ENCODE measurements around the gene KAZN.

KAZN gene

DNA sequence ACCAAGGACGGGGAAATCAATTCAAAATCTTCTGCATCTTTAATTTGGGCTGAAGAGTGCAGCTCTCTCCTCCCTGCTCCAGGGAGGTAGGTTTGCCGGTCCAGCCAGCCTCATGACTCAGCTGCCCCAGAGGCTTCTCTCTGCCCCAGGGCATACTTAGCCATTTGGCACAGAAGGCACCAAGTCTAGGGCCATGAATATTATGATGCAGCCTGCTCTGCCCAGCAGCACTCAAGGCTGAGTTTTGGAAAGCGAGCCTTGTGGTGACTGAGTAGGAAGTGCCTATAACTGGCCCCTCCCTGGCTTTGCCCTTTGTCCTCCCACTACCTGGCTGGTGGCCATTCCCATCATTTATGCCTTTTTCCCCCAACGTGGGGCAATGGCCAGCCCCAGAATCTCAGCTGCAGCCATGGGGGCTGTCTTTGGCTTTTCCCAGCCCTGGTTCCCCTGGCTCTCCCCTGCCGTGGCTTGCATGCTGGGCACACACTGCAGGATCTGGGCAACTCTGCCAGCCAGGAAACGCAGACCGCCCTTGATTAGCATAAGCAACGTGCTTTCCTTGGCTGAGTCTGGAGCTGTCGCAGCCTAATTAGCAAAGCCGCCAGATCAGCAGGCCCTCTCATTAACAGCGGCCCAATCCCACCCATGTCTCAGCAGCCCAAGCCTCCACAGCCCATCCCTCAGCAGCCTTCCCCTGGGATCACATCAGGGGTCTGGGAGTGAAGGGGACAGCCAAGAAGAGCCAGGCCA is 296.5 kb downstream of the KAZN start:
- no peak for DNase-seq (ENCODE audit: low read depth)
- TF ChIP-seq, protein P1, sequence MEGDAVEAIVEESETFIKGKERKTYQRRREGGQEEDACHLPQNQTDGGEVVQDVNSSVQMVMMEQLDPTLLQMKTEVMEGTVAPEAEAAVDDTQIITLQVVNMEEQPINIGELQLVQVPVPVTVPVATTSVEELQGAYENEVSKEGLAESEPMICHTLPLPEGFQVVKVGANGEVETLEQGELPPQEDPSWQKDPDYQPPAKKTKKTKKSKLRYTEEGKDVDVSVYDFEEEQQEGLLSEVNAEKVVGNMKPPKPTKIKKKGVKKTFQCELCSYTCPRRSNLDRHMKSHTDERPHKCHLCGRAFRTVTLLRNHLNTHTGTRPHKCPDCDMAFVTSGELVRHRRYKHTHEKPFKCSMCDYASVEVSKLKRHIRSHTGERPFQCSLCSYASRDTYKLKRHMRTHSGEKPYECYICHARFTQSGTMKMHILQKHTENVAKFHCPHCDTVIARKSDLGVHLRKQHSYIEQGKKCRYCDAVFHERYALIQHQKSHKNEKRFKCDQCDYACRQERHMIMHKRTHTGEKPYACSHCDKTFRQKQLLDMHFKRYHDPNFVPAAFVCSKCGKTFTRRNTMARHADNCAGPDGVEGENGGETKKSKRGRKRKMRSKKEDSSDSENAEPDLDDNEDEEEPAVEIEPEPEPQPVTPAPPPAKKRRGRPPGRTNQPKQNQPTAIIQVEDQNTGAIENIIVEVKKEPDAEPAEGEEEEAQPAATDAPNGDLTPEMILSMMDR (conservative IDR thresholded peaks at IDR 0.05; ENCODE audit: low read depth, low read length) = no peak
- no peak overlapping the region for H3K4me3 ChIP-seq (ENCODE audit: low read length)

DNA sequence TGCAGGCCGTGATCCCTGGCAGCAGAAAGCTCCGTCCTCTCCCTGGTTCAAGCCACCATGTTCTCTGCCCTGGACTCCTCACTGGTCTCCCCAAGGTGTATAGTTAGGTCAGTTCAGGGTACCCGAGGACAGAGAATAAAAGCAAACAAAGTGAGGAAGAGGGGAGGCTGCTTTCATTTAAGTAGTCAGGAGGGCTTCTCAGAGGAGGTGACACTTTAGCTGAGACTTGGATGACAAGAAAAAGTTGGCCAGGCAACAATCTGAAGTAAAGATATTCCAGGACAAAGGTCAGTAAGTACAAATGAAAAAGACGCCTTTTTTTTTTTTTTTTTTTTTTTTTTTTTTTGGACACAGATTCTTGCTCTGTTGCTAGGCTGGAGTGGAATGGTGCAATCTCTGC is 297.2 kb downstream of the KAZN start:
- DNase-seq (ENCODE audit: low read depth) = no peak
- H3K4me3 ChIP-seq (ENCODE audit: low read length) = no peak overlapping the region
- TF ChIP-seq, protein P1 (conservative IDR thresholded peaks at IDR 0.05; ENCODE audit: low read depth, low read length) = no peak

- DNase-seq (ENCODE audit: low read depth) = no peak
- TF ChIP-seq, protein P1 (conservative IDR thresholded peaks at IDR 0.05; ENCODE audit: low read depth, low read length) = no peak
- no peak overlapping the region for H3K4me3 ChIP-seq (ENCODE audit: low read length)
These were observed 298.0 kb downstream of the KAZN start for GRCh38 chr1:14896381-14897079.

GRCh38 chr1:14897080-14897449 is 298.6 kb downstream of the KAZN start:
- no peak for DNase-seq (ENCODE audit: low read depth)
- H3K4me3 ChIP-seq (ENCODE audit: low read length) = no peak overlapping the region
- TF ChIP-seq, protein P1 (conservative IDR thresholded peaks at IDR 0.05; ENCODE audit: low read depth, low read length) = no peak

DNA sequence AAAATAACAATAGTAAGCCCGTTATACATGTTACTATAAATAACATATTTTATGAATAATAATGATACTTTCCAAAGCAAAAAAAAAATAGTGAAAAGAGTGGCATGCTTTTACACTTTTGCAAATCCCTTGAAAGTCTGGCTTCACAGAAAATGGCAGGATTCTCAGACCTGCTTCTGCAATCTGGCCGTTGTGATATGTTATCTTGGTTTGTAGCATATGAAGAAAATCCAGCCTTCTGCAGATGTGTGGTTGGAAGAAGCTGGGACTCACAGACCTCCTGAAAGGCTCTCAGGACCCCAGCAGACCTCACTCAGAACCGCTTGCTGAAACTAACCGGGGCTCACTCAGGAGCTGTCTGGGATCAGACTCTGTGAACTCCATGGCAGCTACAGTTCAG is 299.1 kb downstream of the KAZN start:
- DNase-seq (ENCODE audit: low read depth) = no peak
- TF ChIP-seq, protein P1 (conservative IDR thresholded peaks at IDR 0.05; ENCODE audit: low read depth, low read length) = no peak
- H3K4me3 ChIP-seq (ENCODE audit: low read length) = no peak overlapping the region

GRCh38 chr1:14897997-14898645 is 299.6 kb downstream of the KAZN start:
- no peak for DNase-seq (ENCODE audit: low read depth)
- no peak overlapping the region for H3K4me3 ChIP-seq (ENCODE audit: low read length)
- TF ChIP-seq, protein P1 (conservative IDR thresholded peaks at IDR 0.05; ENCODE audit: low read depth, low read length) = no peak
